Fibroblast of villous mesenchyme (primary cell): ENCODE data around the gene HMCN1. TPM values are rescaled to one million over a fixed set of nuclear protein-coding genes. Genes with fewer than 3 reads are reported as not detected.

Experiments used
- DNase-seq: peaks from one replicate; pipeline ENCODE4 v3.0.0-alpha.2; 2010; ENCODE audit warnings: low read depth
- H3K4me3 ChIP-seq: 2 replicates; pipeline ENCODE4 v1.5.1; 2011; ENCODE audit warnings: low read depth, mild to moderate bottlenecking, low read length
- CTCF ChIP-seq: IDR thresholded peaks from 2 replicates; pipeline ENCODE4 v1.5.1; 2012; ENCODE audit warnings: low read depth, mild to moderate bottlenecking, low read length; ENCODE audit not compliant: insufficient read depth
- total RNA-seq: library from RNA; depleted of rRNA; stranded (reverse); fragments of >200 nt; gene quantifications from 2 replicates; pipeline ENCODE4 v1.2.3, GENCODE V29; 2012

Gene HMCN1
- total RNA-seq, 1 donor, result 5.2 TPM

- no peak for DNase-seq
- no peak for TF ChIP-seq CTCF
Measured at GRCh38 chr1:185935360-185935759, 201.2 kb downstream of the HMCN1 start.

DNA sequence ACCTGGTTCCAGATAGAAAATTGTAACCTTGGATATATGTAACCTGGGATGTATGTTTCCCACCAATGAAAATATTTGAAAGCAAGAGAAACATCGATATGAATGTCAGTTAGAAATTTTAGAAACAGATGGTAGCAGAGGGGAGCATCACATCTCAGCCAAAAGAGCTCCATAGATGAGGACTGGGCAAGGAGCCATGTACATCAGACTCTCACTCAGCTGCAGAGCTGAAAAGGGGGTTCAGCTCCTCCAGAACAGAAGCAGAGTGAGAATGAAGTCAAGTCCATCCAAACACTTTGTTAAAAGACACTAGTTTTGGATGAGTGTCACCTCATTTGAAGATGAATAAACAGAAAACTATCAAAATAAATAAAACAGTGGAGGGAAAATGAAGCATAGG is 202.4 kb downstream of the HMCN1 start:
- no peak overlapping the region for H3K4me3 ChIP-seq
- TF ChIP-seq CTCF, result no peak
- DNase-seq, result no peak

More at GRCh38 chr1:185935360-185935759, 201.2 kb downstream of the HMCN1 start:
- no peak overlapping the region for H3K4me3 ChIP-seq

DNA sequence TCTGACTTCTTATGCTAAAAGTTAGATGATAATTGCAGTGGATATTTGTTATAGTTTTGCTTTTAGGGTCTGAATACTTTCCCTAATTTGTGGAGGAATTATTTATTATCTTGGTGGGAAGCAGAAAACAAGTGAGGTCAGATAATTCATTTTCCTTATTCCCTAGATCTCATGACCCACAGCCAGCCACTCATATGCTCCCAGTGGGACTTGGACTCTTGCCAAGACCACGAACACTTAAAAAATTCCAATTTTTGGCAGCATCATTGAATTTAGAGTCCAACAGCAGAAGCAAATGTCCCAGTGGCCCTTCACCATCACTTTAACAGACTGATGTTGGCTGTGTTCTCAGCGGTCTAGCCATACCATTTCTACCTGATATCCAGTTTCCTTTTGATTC is 204.2 kb downstream of the HMCN1 start:
- no peak for TF ChIP-seq CTCF
- DNase-seq, result no peak
- H3K4me3 ChIP-seq, result no peak overlapping the region

- H3K4me3 ChIP-seq, result no peak overlapping the region
- DNase-seq, result no peak
- no peak for TF ChIP-seq CTCF
Measured at GRCh38 chr1:185939142-185939541, 205.0 kb downstream of the HMCN1 start.

- TF ChIP-seq CTCF, result no peak
- no peak overlapping the region for H3K4me3 ChIP-seq
- DNase-seq, result no peak
Measured at GRCh38 chr1:185942961-185943360, 208.8 kb downstream of the HMCN1 start.

DNA sequence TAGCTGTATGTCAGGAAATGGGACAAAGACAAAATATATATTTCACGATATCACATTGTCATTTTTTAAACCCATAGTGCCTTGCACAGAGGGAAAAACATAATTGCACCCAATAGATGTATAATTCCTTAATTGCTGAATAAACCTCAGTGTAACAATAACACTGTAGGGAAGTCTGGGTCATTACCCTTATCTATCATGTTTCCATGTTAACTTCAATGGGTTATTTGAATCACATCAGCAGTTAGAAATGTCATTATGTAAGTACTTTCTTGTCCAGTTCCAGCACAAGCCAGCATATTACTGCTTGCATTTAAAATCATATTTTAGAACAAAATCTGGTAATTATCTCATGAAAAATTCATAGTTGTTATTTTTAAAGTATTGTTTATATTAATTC is 222.7 kb downstream of the HMCN1 start:
- TF ChIP-seq CTCF, result no peak
- DNase-seq, result no peak
- no peak overlapping the region for H3K4me3 ChIP-seq
